Activated naive CD4-positive, alpha-beta T cell treated with anti-CD3 and anti-CD28 coated beads, Interleukin-2, amount 50 U/mL, for 72 hours (primary cell): Measurements from ENCODE around the gene CAND2. TPM values are rescaled to one million over a fixed set of nuclear protein-coding genes. Genes with fewer than 3 reads are reported as not detected.
"Not testable (repeated sequence)": the region's sequence is repeated elsewhere in the genome, so short reads cannot be mapped to it uniquely, and the experiment has no call there.

Source experiments
- ATAC-seq, 2 donors: fragments of 150-1000 bp; cut with Tn5 transposase; 2 replicates each; pipeline ENCODE4 v1.10.0; 2021; ENCODE audit warnings: mild to moderate bottlenecking in 2 of 2, moderate library complexity in 2 of 2
- DNase-seq, 2 donors: peaks; one replicate each; pipeline ENCODE4 v3.0.0; 2021 to 2022; ENCODE audit warnings: low spot score in 2 of 2
- H3K27ac Mint-ChIP-seq, 2 donors: one replicate each; pipeline ENCODE4 v1.8.0; 2022; ENCODE audit warnings: mild to moderate bottlenecking in 2 of 2, mixed read lengths in 2 of 2
- H3K36me3 Mint-ChIP-seq, 2 donors: one replicate each; pipeline ENCODE4 v1.8.0; 2022; ENCODE audit warnings: mixed read lengths in 2 of 2
- H3K9me3 Mint-ChIP-seq, 2 donors: one replicate each; pipeline ENCODE4 v1.8.0; 2022; ENCODE audit warnings: mixed read lengths in 2 of 2
- total RNA-seq, 2 donors: library from RNA; stranded (reverse); gene quantifications; one replicate each; pipeline ENCODE4 v1.2.3, GENCODE V29; 2022

The CAND2 gene
- total RNA-seq, 2 donors from 2014 or later = 1.8 to 2.5 TPM

DNA sequence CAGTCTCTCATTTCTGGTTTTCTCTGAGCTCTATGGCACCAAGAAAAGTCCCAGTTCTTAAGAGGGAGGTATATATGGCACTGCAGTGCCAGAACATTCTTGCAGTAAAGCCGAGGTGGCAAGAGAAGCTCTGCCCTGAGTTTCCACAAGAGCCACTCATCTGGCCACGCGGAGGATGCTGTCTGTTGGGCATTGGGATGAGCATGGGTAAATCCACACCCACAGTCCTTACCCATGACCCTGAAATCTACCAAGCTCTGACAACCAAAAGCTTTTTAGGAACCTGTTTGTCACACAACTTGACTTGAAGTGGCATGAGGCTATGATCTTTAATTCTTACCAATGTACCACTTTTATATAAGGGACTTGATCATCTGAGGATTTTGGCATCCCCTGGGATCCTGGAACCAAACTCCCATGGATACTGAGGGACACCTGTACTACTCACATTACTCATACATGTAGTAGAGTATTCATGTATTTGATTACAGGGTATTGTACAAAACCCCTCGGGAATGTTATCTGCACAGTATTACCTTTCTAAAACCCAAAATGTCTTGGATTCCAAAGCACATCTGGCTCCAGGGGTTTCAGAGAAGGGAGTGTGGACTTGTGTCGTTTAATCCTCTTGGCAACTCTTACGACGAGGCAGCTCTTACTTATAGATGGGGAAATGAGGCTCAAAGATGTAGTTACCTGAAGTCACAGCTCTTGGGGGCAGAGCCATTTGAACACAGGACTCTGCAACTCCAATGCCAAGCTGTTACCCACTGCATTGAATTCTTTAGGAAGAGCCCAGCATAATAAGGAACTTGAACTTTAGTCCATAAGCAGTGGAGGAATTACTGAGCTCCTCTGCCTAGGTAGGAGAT is 36.1 kb downstream of the CAND2 start:
- H3K9me3 Mint-ChIP-seq = no peaks in the 10 kb centered on the region
- DNase-seq (no peak), ATAC-seq (no peak)
- H3K36me3 Mint-ChIP-seq = peaks cover 22 to 30% of the 10 kb centered on the region in 2 donors
- H3K27ac Mint-ChIP-seq = peak overlapping the region; percentile 12 to 95

DNA sequence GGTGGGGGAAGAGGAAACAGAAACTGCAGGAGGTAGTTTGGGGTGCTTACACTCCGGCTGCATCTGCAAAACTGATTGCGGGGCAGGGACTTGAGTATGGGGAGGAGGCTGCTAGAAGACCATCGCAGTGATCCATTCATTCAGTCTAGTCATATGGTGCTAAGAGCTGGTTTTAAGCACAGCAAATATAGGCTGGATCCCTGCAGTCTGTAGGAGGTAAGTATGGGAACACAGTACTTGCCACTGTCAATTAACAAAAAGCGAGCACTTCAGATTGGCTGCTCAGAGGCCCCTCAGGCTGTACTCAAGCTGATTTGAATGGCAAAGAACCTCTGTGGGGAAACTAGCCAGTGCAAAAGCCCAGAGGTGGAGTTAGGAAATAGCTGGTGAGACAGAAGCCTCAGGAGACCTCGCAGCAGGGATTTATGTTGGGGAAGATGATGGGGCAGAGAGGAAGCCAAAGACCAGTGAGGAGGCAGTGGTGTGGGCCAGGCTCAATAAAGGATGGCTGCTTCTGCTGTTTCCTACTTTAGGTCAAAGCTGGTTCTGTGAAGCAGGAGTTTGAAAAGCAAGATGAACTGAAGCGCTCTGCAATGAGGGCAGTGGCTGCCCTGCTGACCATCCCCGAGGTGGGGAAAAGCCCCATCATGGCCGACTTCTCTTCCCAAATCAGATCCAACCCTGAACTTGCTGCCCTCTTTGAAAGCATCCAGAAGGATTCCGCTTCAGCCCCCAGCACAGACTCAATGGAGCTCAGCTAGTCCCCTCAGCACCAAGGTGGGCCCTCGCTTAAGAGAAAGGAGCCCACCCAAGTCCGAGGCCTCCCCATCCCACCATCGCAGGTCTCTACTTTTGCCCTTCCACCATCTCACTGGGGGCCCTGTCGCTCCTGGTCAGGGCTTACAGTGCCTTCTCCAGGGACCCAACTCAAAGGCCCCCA is 37.0 kb downstream of the CAND2 start:
- H3K27ac Mint-ChIP-seq = peak overlapping the region; percentile 12 to 95
- no peaks in the 10 kb centered on the region for H3K9me3 Mint-ChIP-seq
- peaks cover 31 to 39% of the 10 kb centered on the region in 2 donors for H3K36me3 Mint-ChIP-seq
- no peak for DNase-seq
- ATAC-seq = no peak

DNA sequence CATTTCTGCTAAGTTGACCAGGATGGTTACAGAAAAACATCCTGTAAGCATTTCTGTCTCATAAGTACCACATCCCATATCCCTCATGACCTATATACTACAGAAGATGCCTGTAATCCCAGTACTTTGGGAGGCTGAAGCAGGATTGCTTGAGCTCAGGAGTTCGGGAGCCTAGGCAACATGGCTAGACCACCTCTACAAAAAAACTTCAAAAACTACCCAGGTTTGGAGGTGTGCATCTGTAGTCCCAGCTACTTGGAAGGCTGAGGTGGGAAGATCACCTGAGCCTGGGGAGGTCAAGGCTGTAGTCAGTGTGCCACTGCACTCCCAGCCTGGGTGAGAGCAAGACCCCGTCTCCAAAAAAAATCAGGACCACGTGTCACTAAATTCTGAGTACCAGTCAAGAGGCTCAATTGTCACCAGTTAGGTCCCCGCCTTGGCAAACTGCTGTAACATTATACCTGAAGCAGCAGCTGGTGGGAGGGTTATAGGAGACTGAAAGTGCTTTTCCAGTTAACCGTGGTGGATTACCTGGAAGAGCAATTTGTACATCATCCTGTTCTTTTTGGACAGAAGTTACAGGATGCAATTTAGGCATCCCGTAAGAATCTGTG is 38.7 kb downstream of the CAND2 start:
- no peaks in the 10 kb centered on the region for H3K9me3 Mint-ChIP-seq
- H3K27ac Mint-ChIP-seq = peak overlapping the region in 1 of 2 donors; percentile 85
- ATAC-seq = no peak
- no peak for DNase-seq
- H3K36me3 Mint-ChIP-seq = peaks cover 48 to 56% of the 10 kb centered on the region in 2 donors

DNA sequence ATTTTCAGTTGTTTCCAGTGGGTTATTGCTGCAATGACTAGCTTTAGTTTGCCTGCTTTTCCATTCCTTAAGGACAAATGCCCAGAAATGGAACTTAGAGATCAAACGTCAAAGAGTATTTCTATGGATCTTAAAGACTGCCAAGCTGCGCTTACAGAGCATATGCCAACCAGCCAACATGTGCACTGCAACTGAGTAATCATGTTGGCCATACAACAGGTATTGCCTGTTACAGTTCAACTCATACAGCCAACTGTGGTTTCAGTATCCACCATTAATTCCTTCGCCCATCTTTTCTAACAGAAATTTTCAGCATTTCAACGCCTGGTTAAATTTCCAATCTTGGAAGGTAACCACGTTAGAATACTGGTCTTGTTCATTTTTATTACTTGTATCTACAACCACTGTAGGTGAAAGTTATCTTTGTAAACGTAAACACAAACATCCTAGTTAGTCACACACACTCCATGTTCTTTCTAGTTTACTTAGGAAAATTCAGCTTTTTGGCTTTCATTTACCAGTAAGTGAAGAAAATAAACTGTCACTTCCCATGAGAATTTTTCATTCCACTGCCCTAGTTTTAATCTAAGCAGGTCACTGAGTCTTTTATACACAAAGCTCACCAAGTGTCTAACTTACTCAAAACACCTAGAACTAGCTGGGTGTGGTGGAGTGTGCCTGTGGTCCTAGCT is 41.0 kb downstream of the CAND2 start:
- ATAC-seq (no peak), DNase-seq (no peak)
- peaks cover 59% of the 10 kb centered on the region in 2 donors for H3K36me3 Mint-ChIP-seq
- peak overlapping the region in 1 of 2 donors; percentile 100 for H3K27ac Mint-ChIP-seq
- H3K9me3 Mint-ChIP-seq = no peaks in the 10 kb centered on the region

DNA sequence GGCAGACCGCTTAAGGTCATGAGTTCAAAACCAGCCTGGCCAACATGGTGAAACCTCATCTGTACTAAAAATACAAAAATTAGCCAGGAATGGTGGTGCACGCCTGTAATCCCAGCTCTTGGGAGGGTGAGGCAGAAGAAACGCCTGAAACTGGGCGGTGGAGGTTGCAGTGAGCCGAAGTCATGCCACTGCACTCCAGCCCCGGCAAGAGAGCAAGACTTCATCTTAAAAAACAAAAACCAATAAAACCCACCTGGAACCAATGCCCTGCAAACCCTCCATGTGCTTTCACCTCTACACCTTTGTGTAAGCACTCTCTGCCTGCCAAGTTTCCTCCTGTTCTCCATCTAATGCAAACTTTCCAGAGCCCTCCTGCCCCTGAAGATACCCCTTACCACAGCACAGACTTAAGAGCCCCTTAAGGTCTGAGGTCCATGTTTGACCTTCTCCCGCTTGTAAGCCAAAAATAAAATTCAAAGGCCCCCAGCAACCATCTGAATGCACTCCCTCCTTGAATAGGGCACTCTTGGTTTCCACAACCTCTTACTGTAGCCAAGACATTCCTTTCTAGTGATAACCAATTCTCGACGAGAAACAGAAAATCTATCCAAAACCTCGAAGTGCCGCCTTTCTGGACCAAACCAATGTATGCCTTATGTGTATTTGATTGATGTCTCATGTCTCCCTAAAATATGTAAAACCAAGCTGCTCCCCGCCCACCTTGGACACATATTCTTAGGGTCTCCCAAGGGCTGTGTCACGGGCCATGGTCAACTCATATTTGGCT is 41.9 kb downstream of the CAND2 start:
- Mint-ChIP-seq H3K27ac (peak overlapping the region; percentile 100), H3K9me3 (no peaks in the 10 kb centered on the region)
- ATAC-seq = no peak

DNA sequence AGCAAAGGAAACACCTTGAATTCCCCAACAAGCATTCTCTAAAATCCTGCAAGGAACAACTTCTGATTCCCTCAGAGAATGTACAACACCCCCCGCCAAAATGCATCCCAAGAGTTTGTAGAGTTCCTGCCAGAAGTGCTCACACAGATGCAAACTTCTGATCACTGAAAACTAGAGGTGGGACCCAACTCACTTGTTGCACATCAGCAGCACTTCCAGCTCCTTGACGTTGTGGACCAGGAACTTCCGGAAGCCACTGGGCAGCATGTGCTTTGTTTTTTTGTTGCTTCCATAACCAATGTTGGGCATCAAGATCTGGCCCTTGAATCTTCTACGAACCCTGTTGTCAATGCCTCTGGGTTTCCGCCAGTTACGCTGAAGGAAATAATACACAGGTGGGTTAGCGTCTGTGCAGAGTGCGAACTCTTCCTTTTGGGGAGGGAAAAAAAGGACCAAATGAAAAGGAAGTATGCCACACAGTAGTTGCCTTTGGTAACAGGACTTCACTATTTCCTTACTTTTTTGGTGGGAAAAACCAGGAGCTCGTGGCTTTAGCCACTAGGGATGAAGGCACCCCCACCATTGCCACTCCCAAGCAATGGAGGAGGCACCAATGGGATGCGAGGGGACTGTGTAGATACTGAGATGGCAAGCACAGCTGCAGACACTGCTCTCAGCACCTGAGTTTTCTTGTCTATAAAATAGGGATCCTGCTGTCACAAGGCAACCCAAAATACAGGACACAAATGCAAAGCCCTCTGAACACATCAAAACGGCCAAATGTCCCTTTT is 42.9 kb downstream of the CAND2 start:
- ATAC-seq (no peak), DNase-seq (no peak)
- no peaks in the 10 kb centered on the region for H3K9me3 Mint-ChIP-seq
- H3K27ac Mint-ChIP-seq = peak overlapping the region; percentile 100
- H3K36me3 Mint-ChIP-seq = peaks cover 53 to 59% of the 10 kb centered on the region in 2 donors

More for the DNA sequence above, 41.9 kb downstream of the CAND2 start:
- no peak for DNase-seq
- peaks cover 59% of the 10 kb centered on the region in 2 donors for H3K36me3 Mint-ChIP-seq

DNA sequence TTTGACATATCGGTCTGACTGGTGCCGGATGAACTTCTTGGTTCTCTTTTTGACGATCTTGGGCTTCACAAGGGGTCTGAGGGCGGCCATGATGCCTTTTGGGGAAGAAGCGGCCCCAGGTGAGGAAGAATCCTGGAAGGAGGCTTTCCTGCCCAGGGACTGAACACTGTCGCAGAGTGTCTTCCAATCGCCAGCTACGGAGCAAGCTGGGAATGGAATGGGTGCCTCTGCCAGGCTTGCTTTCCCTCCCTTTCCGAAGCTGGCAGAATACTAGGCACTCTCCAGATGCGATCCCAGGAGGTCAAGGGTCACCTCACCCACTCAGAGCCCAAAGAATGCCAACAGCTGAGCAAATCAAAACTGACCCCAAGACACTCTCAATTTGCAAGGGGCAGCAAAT is 43.7 kb downstream of the CAND2 start:
- ATAC-seq, H3K9me3 Mint-ChIP-seq, DNase-seq: not testable (repeated sequence)
- peaks cover 53 to 59% of the 10 kb centered on the region in 2 donors for H3K36me3 Mint-ChIP-seq
- peak overlapping the region; percentile 100 for H3K27ac Mint-ChIP-seq

DNA sequence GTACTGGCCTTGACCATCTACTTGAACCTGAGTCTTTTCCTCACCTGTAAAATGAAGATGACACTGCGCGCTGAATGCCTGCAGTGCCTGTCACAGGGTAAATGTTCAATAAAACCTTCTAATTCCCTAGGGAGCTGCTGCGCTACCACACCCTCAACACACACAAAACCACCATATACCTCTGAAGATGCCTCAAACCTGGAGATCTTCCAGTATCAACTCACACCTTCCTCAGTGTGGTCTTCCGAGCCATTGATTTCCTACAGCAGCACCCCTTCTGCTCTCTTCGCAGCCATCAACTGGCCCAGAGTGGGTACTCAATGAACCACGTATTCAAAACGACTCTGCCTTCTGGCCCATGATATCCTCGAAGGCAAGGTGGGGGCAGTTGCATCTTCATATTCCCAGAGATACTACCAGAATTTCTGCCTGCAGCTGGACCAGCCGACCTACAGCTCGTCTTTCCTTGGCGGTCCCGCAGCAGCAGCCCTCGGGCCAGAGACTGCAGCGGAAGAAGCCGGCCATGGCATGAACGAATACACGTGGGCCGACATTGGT is 44.2 kb downstream of the CAND2 start:
- Mint-ChIP-seq H3K27ac (peak overlapping the region; percentile 100), H3K9me3 (no peaks in the 10 kb centered on the region), H3K36me3 (peaks cover 53 to 57% of the 10 kb centered on the region in 2 donors)
- ATAC-seq = peak; percentile 15 to 35
- DNase-seq = no peak

DNA sequence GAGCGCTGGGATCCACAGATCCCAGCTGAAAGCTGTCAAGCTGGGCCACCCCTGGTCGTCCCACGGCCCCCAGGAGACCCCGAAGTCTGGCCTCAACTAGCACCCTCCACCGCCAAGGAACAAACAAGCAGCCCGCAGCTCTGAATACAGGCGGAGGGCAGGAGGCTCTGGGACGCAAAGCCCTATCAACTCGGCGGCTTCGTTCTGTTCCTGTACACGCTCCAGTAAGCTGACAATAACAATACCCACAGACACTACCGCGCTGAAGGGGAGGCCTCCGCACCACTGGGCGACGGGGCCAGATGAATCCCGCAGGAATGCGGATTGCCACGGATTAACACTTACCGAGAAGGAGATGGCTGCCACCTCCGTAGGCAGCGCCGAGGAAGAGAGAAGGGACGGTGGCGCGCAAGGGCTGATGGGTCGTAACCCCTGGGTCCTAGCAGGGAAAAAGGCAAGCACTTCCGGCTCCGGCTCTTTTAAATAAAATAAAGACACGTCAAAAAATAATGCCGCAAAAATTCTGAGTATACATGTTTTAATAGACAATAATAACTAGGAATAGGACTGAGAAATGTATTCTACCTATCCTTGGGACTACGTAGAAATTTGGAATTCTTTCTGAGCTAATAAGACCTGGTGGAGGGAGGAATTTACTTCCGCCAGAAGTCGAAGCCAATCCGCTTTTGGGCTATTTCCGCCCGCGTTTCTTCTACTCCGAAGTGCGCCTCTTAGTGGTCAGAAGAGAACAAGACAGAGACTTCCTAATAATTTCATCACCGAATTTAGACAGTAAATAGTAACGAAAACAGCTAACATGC is 44.9 kb downstream of the CAND2 start, which contains the start of gene RPL32:
Gene RPL32, minus strand, starts transcription at position 417 of the 821 bp plus-strand sequence. CDS start 1,328 bp downstream, outside the sequence.
- peak; percentile 94 to 97 for ATAC-seq
- Mint-ChIP-seq H3K9me3 (no peaks in the 10 kb centered on the region), H3K27ac (peak within 1 kb of the TSS; percentile 100), H3K36me3 (peaks cover 48 to 50% of the 10 kb centered on the region in 2 donors)
- DNase-seq = peak; percentile 80 to 84

DNA sequence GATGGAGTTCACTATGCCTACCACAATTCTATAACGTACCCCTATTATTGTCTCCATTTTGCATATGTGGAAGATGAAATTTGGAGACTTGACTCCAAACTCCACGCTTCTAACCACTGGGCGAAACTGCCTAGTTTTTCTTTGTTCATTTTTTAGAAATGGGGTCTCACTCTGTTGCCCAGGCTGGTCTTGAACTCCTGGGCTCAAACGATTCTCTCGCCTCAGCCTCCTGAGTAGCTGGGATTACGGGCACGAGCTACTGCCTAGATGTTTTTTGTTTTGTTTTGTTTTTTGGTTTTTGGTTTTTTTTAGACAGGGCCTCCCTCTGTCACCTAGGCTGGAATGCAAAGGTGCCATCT is 45.5 kb downstream of the CAND2 start:
- ATAC-seq (no peak), DNase-seq (no peak)
- peaks cover 42 to 44% of the 10 kb centered on the region in 2 donors for H3K36me3 Mint-ChIP-seq
- no peaks in the 10 kb centered on the region for H3K9me3 Mint-ChIP-seq
- H3K27ac Mint-ChIP-seq = peak overlapping the region; percentile 100

DNA sequence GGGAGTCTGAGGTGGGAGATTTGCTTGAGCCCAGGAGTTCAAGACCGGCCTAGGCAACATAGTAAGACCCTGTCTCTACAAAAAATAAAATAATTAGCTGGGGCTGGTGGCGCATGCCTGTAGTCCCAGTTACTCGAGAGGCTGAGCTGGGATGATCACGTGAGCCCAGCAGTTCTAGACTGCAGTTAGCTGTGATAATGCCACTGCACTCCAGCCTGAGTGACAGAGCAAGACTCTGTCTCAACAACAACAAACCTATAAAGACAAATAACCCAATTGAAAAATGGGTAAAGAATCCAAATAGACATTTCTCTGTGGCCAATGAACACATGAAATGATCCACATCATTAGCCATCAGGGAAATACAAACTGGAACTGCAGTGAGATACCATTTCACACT is 46.0 kb downstream of the CAND2 start:
- Mint-ChIP-seq H3K27ac (peak overlapping the region; percentile 100), H3K9me3 (no peaks in the 10 kb centered on the region), H3K36me3 (peaks cover 37 to 39% of the 10 kb centered on the region in 2 donors)
- DNase-seq = no peak
- ATAC-seq = no peak

DNA sequence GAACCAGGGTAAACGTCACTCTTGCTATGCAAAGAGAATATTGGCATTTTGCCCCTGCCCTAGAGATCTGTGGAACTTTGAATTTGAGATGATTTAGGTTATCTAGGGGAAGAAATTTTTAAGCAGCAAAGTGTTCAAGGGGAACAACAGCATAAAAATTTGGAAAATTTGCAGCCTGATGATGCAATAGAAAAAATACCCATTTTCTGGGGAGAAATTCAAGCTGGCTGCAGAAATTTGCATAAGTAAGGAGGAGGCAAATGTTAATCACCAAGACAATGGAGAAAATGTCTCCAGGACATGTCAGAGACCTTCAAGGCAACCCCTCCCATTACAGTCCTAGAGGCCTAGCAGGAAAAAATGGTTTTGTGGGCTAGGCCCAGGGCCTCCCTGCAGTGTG is 49.3 kb downstream of the CAND2 start:
- ATAC-seq (no peak), DNase-seq (no peak)
- Mint-ChIP-seq H3K36me3 (peaks cover 4 to 5% of the 10 kb centered on the region in 2 donors), H3K27ac (no peak overlapping the region), H3K9me3 (no peaks in the 10 kb centered on the region)

DNA sequence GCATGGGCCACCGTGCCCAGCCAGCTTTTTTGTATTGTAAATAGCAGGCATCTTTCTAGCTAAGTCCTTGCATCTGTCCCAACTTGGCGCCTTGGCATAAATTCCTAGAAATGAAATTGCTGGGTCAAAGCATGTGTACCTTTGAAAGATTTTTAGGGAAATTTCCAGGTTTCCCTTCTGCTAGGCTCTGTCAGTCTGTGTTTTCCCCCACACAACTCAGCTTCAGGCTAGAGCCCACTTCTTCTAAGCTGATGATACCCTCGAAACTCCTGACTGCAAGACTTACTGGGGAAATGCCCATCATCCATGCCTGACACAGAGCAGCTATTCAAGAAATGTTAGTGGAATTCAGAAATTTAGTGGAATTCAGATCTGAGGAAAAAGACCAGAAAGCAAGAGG is 55.7 kb downstream of the CAND2 start:
- H3K36me3 Mint-ChIP-seq = no peaks in the 10 kb centered on the region
- no peaks in the 10 kb centered on the region for H3K9me3 Mint-ChIP-seq
- DNase-seq = no peak
- H3K27ac Mint-ChIP-seq = no peak overlapping the region
- no peak for ATAC-seq

DNA sequence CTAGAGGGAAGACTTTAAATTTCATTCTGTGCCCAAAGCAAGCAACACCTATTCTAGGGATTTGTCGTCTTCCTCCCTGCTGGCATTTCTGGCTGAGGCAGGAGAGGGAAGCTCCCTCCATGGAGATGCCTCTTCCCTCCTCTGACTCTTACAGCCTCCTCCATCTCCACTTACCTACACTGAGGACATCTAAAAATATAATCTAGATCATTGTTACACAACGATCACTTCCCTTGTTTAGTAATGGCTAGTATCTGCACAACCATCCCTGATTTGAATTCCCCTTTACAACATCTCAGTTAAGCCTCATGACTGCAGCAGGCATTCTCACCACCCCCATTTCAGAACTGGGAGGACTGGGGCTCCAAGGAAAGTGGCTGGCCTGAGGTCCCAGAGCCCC is 57.4 kb downstream of the CAND2 start:
- not testable (repeated sequence) for H3K36me3 Mint-ChIP-seq, H3K9me3 Mint-ChIP-seq, H3K27ac Mint-ChIP-seq, DNase-seq, ATAC-seq
